GM21737 (cell line): Measurements from ENCODE around the gene WDR44.
"Not testable (repeated sequence)": the region's sequence is repeated elsewhere in the genome, so short reads cannot be mapped to it uniquely, and the experiment has no call there.

Experiments used
- ATAC-seq: cut with Tn5 transposase; IDR thresholded peaks from one replicate; pipeline ENCODE4 v1.9.1; 2021; ENCODE audit warnings: mild to moderate bottlenecking, moderate library complexity; ENCODE audit not compliant: unreplicated experiment

Gene WDR44

DNA sequence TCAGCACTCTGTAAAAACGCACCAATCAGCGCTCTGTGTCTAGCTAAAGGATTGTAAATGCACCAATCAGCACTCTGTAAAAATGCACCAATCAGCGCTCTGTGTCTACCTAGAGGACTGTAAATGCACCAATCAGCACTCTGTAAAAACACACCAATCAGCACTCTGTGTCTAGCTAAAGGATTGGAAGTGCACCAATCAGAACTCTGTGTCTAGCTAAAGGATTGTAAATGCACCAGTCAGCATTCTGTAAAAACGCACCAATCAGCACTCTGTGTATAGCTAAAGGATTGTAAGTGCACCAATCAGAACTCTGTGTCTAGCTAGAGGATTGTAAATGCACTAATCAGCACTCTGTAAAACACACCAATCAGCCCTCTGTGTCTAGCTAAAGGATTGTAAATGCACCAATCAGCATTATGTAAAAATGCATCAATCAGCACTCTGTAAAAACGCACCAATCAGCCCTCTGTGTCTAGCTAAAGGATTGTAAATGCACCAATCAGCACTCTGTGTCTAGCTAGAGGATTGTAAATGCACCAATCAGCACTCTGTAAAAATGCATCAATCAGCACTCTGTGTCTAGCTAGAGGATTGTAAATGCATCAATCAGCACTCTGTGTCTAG is 124.9 kb downstream of the WDR44 start:
- not testable (repeated sequence) for ATAC-seq

- no peak for ATAC-seq
Observed at GRCh38 chrX:118474586-118474985, 128.7 kb downstream of the WDR44 start.

- no peak for ATAC-seq
Observed at GRCh38 chrX:118475903-118476302, 130.0 kb downstream of the WDR44 start.

GRCh38 chrX:118480172-118480571 is 134.3 kb downstream of the WDR44 start:
- no peak for ATAC-seq

GRCh38 chrX:118482384-118482783 is 136.5 kb downstream of the WDR44 start:
- ATAC-seq, result not testable (repeated sequence)

GRCh38 chrX:118484216-118484903 is 138.5 kb downstream of the WDR44 start:
- ATAC-seq, result no peak

- ATAC-seq, result not testable (repeated sequence)
Observed at GRCh38 chrX:118486693-118487092, 140.8 kb downstream of the WDR44 start.

DNA sequence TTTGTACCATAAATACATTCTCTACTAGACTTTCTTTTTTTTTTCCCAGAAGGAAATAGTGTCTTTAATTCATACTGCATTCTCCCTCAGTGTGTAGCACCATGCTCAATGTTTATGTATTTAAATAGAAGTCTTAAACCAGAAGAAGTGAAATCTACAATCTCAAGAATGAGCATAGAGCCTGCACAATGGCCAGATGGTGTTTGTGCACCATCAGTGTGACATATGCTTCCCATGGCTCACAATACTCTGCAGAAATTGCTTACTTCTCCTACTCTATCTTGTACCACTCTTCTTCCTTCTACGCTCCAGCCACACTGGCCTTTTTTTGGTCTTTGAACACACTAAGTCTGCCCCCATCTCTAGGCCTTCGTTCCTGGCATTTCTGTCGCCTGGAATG is 147.1 kb downstream of the WDR44 start:
- ATAC-seq, result no peak

- ATAC-seq, result no peak
Observed at GRCh38 chrX:118493653-118494297, 147.9 kb downstream of the WDR44 start.

- ATAC-seq, result peak; percentile 54
Observed at GRCh38 chrX:118495061-118495921, 149.4 kb downstream of the WDR44 start, which contains the start of gene DOCK11. Gene DOCK11 (plus strand): TSS chrX:118495815. CDS start chrX:118495972, 157 bp downstream.

DNA sequence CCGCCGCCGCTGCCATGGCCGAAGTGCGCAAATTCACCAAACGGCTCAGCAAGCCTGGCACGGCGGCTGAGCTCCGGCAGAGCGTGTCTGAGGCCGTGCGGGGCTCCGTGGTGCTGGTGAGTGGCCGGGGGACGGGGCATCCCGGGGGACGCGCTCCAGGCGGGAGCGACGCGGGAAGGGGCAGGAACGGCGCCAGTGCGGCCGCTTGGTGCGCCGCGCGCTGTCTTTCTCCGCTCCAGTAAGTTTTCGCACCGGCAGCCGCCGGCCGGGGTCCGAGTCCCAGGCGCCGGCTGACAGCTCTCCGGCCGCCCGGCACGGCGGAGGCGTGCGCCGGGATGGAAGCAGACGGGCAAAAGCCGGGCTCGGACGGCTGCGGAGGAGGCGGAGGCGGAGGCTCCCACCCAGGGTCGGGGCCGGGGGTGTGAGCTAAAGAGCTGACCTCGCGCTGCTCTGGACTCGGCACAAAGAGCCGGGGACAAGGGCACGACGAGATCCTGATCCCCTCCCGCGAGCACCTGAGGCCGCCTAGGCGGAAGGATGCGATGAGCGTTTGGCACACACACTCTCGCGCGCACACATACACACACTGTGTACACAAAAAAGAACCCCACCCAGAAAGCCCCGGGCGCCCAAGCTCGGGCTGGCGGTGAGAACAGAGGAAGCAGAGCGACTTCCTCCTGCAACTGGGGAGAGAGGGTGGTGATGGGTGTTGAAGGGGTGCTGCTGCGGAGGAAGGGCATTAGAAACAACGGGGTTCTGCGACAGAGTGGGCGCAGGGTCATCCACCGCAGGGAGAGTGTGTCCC is 150.3 kb downstream of the WDR44 start:
- ATAC-seq, result peak; percentile 58

GRCh38 chrX:118496763-118497079 is 150.8 kb downstream of the WDR44 start:
- ATAC-seq, result no peak

DNA sequence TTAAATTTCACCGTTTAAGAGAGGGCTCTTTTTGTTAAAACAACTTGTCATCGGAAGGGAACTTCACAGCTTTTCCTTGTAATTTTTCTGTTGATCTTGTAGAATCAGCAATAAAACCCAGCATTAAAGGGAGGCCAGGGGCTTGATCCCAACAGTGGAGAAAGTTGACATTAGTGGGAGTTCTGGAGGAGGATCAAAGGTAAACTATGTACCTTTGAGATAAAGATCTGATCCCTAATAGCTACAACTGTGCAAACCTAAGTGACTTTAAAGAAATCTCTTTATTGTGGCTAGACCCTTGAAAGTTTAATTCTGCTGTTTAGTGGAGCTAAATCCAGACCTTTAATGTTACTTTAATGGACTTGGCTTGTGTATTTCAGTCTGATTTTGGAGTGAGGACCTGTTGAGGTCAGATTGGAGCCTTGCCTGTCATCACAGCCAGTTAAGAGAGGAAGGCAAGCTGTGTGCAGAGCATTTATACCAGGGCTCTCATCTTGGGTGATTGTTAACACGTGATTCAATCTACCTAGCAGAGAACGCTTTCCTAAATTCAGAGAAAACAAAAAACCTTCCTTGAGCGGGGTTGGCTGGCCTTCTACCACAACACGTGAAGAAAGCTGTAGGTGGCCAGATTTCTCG is 151.4 kb downstream of the WDR44 start:
- ATAC-seq, result no peak

DNA sequence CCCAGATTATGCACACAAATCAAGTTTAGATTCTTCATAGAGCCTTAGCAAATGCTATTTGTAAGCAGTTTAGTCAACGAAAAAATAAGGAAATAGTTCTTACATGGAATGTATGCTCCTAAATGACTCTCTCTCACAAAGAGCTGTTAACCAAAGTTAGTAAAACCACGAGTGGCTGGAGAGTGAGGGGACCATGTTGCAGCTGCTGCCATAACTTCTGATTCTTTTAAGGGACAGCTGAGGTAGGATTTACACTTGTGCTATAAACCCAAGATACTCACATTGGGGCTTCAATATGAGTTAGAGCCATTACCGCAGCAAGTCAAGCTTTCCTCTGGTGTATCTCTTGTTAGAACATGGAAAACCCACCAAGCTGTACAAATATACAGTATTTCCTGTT is 152.4 kb downstream of the WDR44 start:
- ATAC-seq, result no peak

GRCh38 chrX:118498755-118499154 is 152.8 kb downstream of the WDR44 start:
- no peak for ATAC-seq

DNA sequence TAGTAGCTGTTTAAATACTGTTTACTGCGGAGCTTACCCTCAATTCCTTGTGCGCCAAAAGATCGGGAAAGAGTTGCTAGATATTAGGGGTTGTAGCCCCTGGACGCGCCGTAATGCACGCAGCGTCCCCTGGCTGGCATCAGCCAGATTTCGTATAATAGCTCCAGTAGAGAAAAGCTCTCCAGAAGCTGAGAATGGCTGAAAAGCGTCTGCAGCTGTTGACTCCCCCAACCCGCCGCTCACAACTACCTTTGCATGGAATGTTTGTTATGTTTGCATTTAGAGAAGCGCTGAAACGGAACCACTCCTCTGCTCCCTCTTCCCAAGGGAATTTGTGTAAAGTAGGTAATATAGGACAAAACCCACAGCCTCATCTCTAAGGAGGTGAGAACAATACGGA is 153.4 kb downstream of the WDR44 start:
- ATAC-seq, result no peak
